ENCODE results near the gene MID1. TPM values are rescaled to one million over a fixed set of nuclear protein-coding genes. Genes with fewer than 3 reads are reported as not detected.

Gene MID1
- 4.3 TPM for polyA plus RNA-seq (2013, experiment 1 of 2; ENCODE audit: insufficient read length)
- 2.5 TPM for polyA plus RNA-seq (2013, experiment 2 of 2; ENCODE audit: insufficient read length)

DNA sequence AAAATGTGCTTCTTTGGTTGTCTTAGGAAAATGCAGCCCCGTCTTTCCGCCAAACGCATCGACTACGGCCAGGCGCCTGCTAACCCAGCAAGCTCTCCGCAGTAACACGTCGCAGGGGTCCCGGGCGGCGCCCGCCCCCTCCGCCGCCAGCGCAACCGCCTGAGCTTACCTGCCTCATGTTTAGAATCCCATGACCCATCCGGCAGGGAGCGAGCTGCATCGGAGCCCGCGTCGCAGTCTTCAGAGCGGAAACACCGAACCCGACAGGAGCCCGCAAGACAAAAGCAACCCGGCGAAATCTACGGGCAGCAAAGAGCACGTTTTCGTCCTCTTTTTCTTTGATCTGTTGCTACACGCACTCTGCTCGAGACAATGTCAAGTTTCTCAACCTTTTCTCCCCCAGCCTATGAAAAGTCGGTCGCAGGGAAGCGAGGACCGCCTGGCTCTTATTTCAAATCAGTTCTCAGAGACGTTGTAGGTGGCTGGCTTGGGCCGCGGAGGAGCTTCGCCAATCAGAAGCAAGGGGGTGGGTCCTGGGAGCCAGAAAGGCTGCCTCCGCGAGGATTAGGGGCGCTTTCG is at the start of gene MID1:
MID1 (minus strand) TSS at position 465 of the 579 bp plus-strand sequence. CDS start 53,038 bp downstream, outside the sequence.
- DNase-seq, result peak; percentile 74

- no peak for DNase-seq
These were observed 46.8 kb upstream of the MID1 start for GRCh38 chrX:10667143-10667542.

DNA sequence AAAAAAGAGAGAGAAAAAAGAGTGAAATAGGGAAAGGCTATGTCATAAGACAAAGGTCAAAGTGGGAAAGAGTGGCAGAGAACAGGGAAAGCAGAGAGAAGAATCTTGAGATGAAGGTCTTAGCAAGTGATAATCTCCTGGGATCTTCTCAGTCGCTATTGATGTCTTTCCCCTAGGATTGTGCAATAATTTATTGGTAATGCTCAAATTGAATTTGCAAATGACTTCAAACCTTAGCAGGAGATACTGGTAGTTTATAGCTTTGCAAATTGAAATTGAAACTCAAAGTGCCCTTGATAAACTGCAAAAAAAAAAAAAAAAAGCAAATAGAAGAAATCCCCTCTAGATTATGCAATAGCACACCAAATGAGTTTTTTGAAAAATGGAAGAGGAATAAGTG is 45.7 kb upstream of the MID1 start:
- DNase-seq, result no peak

GRCh38 chrX:10665681-10666080 is 45.3 kb upstream of the MID1 start:
- DNase-seq, result no peak

GRCh38 chrX:10660171-10660570 is 39.8 kb upstream of the MID1 start:
- DNase-seq, result no peak

DNA sequence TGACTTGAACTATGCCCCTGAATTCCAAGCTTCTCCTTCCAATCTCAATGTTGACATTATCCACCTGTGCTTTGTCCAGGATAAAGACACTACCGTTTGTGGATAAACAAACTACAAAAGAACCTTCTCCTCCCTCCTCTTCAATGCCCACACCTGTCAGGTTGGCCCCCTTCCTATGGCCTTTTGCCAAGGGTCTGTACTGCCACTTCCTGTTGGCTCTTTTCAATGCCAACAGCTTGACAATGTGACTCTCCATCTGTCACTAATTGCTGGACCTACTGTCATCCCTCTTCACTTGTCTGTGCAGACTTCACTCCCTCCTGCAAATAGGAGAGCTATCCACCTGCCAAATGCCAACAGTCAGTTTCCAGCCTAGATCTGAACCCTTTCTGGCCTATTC is 35.8 kb upstream of the MID1 start:
- DNase-seq, result no peak

- DNase-seq, result no peak
These were observed 34.6 kb upstream of the MID1 start for GRCh38 chrX:10654960-10655359.

- DNase-seq, result no peak
These were observed 32.9 kb upstream of the MID1 start for GRCh38 chrX:10653302-10653701.

- DNase-seq, result no peak
These were observed 28.9 kb upstream of the MID1 start for GRCh38 chrX:10649265-10649664.

GRCh38 chrX:10648614-10649013 is 28.2 kb upstream of the MID1 start:
- DNase-seq, result peak; percentile 49

DNA sequence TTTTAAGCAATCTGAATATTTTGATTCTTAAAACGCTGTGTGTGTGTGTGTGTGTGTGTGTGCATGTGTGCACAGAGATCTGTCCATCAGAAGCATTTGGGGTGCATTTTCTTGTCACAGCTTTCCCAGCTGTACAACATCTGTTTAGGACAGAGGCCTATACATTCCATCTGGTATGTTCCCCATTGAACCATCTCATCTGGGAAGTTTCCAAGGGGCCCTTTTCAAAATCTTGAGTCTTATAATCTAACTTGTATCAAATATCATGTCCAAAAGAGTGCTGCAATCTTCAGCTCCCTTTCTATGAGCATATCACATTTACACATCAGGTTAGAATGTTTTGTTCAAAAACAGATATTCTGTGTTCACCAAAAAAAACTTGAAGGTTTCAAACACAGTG is 16.5 kb upstream of the MID1 start:
- DNase-seq, result no peak

GRCh38 chrX:10636337-10636736 is 16.0 kb upstream of the MID1 start:
- peak; percentile 62 for DNase-seq

- DNase-seq, result peak; percentile 88
These were observed 14.2 kb upstream of the MID1 start for GRCh38 chrX:10634392-10635161.

- peak; percentile 88 for DNase-seq
These were observed 13.3 kb upstream of the MID1 start for GRCh38 chrX:10633722-10634121.

DNA sequence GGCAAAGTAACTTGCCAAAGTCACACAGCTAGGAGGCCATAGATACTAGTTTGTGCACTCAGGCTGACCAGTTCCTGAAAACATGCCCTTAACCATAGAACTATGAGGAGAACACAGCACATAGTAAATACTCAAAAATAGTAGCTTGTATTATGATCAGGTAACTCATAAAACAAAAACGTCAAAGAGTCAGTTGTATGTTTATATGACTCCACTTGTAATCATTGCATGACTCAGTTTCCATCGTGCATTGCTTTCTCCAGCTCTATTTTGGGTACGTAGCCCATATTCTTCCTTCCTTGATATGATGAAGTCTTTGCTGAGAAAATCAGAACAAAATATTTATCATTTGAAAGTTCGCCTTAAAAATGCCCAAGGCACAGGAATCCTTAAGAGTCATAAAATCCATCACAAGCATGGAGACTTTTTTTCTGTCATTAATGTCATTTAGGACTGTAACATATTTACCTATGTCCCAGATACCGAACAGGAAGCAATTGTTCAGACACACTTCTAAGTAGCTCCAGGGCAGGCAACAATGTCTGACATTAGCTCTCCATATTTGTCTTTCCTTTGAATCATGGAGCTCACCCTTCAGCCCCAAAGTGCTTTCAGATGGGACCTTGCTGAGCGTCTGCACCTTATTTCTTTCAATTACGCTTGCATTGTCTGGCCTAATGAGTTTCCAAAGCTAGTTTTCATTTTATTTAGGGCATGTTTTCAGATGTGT is 11.2 kb upstream of the MID1 start:
- DNase-seq, result no peak

GRCh38 chrX:10630320-10630719 is 9.9 kb upstream of the MID1 start:
- DNase-seq, result no peak

GRCh38 chrX:10629905-10630304 is 9.5 kb upstream of the MID1 start:
- DNase-seq, result no peak

DNA sequence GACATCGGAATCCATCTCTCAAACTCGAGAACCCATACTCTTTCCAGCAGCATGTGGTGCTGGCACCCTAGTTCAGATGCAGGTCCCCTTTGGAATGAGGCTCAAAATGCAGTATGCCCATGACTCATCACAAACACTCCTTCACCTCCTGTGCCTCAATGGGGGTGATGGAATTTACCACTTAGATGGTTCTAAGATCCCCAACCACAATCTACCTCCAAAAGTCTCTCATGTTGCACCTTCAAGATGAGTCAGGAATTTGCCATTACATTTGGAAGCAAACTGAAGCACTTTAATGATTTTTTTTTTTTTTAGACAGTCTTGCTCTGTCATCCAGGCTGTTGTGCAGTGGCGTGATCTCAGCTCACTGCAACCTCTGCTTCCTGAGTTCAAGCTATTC is 8.5 kb upstream of the MID1 start:
- no peak for DNase-seq

GRCh38 chrX:10622197-10622596 is 1.8 kb upstream of the MID1 start:
- DNase-seq, result no peak

DNA sequence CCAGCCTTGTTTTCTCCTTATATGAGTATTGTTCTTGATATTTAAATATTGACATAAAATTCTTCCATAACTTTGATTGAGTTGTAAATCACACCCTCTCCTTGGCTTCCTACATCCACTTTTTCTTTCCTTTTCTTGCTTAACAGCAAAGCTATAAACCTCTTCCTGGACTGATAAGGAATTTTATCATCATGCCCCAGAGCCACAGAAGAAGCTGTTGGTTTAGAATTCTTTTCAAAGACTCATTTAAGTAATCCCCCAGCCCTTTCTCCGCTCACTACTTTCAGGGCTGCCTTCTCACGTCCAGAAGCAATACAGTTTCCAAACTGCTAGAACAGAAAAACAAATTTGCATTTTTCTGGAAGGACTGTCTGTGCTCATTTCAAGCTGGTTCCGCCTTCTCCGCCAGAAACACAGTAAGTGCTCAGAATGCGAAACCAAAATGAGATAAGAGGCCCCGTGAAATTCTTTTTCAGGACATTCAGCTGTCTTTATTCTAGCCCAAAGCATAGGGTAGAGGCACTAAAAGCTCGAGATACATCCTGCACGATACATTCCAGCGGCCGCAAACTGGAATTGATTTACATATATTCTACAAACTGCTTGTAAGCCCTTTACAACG is 849 bp downstream of the MID1 start:
- DNase-seq, result no peak

DNA sequence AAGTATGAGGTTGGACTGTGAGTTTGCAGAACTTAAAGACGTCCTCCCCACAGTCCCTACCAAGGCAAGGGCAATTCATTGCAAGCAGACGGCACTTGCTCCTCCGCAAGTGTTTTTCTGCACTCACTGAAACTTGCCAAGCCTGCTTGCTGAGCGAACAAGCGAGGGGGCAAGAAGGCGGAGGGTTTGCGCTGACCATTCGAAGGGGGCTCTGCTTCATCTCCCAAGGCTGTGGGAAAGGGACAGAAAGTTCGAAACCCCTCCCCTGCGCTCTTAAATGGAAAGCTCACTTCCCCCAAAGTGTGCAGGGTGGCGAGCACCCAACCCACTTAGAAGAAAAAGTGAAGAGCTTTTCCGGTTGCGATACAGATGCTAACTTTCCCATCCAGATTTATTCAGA is 1.4 kb downstream of the MID1 start:
- no peak for DNase-seq

DNA sequence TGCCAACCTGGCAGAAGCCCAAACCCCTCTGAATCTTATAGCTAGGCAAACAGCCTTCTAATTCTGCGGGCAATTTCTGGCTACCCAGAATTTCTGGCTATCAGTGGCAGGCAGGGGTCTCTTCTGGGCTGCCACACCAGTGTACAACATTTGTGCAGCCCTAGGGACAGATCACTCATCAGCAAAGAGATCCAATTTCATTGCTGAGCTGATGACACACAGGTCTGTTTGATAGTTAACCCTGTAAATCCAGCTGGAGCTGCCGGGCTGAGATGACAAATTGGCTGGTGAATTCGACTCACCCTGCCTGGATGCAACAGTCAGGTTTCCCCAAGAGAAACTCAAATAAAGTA is 2.4 kb downstream of the MID1 start:
- DNase-seq, result peak; percentile 60
